Gastroesophageal sphincter (tissue), 4 donors: ENCODE data around the gene WDR5. TPM values are rescaled to one million over a fixed set of nuclear protein-coding genes. Genes with fewer than 3 reads are reported as not detected.
A peak's percentile ranks its signal among the peaks of the same experiment; 100 is the strongest.

Experiments
- ATAC-seq: fragments of 150-250 bp; one replicate; pipeline ENCODE4 v1.9.1; 2016; ENCODE audit warnings: mild to moderate bottlenecking, moderate library complexity
- H3K27ac ChIP-seq, 4 donors: fragments of 200-600 bp; sonication (generic) in 3 of 4; 1 replicate in 3 of 4; 2 replicates in 1 of 4; pipeline ENCODE4 v1.5.1; 2016 to 2019
- H3K27me3 ChIP-seq: fragments of 200-600 bp; sonication (generic); one replicate; pipeline ENCODE4 v1.5.1; 2019
- H3K36me3 ChIP-seq, 2 donors: fragments of 200-600 bp; sonication (generic); one replicate each; pipeline ENCODE4 v1.5.1; 2019; ENCODE audit warnings: control low read depth in 1 of 2
- H3K4me1 ChIP-seq, 3 donors: fragments of 200-600 bp; sonication (generic); 1 replicate in 2 of 3; 2 replicates in 1 of 3; pipeline ENCODE4 v1.5.1; 2016 to 2019; ENCODE audit warnings: control low read depth in 2 of 3
- H3K4me3 ChIP-seq, 2 donors: fragments of 200-600 bp; sonication (generic); one replicate each; pipeline ENCODE4 v1.5.1; 2019; ENCODE audit warnings: mild to moderate bottlenecking in 1 of 2, moderate library complexity in 1 of 2
- H3K9me3 ChIP-seq, 3 donors: fragments of 200-600 bp; sonication (generic); one replicate each; pipeline ENCODE4 v1.5.1; 2017 to 2019; ENCODE audit warnings: control low read depth in 2 of 3
- CTCF ChIP-seq, 4 experiments: fragments of 200-600 bp in 2 of 4; fragments of 450-650 bp in 2 of 4; sonication (generic) in 1 of 4; IDR thresholded peaks; one replicate each; pipeline ENCODE4 v1.5.1; 2017 to 2019; ENCODE audit warnings: antibody characterized with exemption in 4 of 4, mild to moderate bottlenecking in 2 of 4, moderate library complexity in 2 of 4
- EP300 ChIP-seq: sonication (generic); formaldehyde crosslinking; IDR thresholded peaks from one replicate; pipeline ENCODE4 v1.6.1; 2017; ENCODE audit warnings: antibody characterized with exemption, mild to moderate bottlenecking
- POLR2A ChIP-seq, 2 donors: fragments of 450-650 bp; IDR thresholded peaks; one replicate each; pipeline ENCODE4 v1.6.1; 2017; ENCODE audit warnings: antibody characterized with exemption in 2 of 2, mild to moderate bottlenecking in 2 of 2, moderate library complexity in 1 of 2
- POLR2AphosphoS5 ChIP-seq: sonication (generic); formaldehyde crosslinking; IDR thresholded peaks from one replicate; pipeline ENCODE4 v1.6.1; 2017; ENCODE audit warnings: antibody characterized with exemption
- WGBS, 2 donors: methylation state at CpG; one replicate each; pipeline ENCODE4 v1.1.5; 2018; ENCODE audit warnings: low coverage in 1 of 2; 5-methylcytosine and 5-hydroxymethylcytosine counted together
- small RNA-seq, 4 donors: library from RNA; depleted of rRNA; stranded (forward); fragments of <200 nt; gene quantifications; one replicate each; pipeline ENCODE3, GENCODE V24; 2016
- total RNA-seq, 4 donors: library from RNA; depleted of rRNA; stranded (reverse); fragments of >200 nt; gene quantifications; one replicate each; pipeline ENCODE4 v1.1.0, GENCODE V29; 2016

WDR5 gene
- total RNA-seq, 4 donors from 2014 or later: 16.4 to 30.2 (median 24.8) TPM

- peaks cover 0 to 64% (median 10%) of the 10 kb centered on the region in 3 donors for H3K4me1 ChIP-seq
- no peaks in the 10 kb centered on the region for H3K27me3 ChIP-seq
- TF ChIP-seq POLR2A (IDR thresholded peaks at IDR 0.05) (no peak), EP300 (no peak), POLR2AphosphoS5 (no peak), CTCF (IDR thresholded peaks at IDR 0.05) (no peak)
- ATAC-seq: no peak
- H3K36me3 ChIP-seq: no peaks in the 10 kb centered on the region
- H3K27ac ChIP-seq: peak overlapping the region in 1 of 4 donors; percentile 78
- no peak overlapping the region for H3K4me3 ChIP-seq
- peaks cover 0 to 10% (median 0%) of the 10 kb centered on the region in 3 donors for H3K9me3 ChIP-seq
- 97 to 98% methylated on average over 6 to 15 of the region's 20 CpGs for WGBS, 2 donors
These were observed 73.3 kb downstream of the WDR5 start for GRCh38 chr9:134208981-134209725.

Small RNA genes lying within 50 kb of the gene (small RNA-seq; reads per million reads assigned to genes)
- 0.13 to 2.7 (median 1.2) reads per million in 4 donors for gene RNU6ATAC

Other genes with a start within 250 kb of the WDR5 start
- 10 to 100 TPM in 1 of 4 donors, 1 to 10 TPM in 3; 7.7 to 16.8 (median 8.9) TPM for gene VAV2, start 143.8 kb upstream of the WDR5 start, total RNA-seq
- gene BRD3OS, start 110.6 kb upstream of the WDR5 start, total RNA-seq: 10 to 100 TPM; 15.3 to 39.0 (median 21.7) TPM
- gene BRD3, start 68.1 kb upstream of the WDR5 start, total RNA-seq: 10 to 100 TPM; 22.2 to 38.9 (median 27.2) TPM
- not detected for gene RNU6ATAC, start 28.5 kb downstream of the WDR5 start, total RNA-seq
- gene RXRA, start 190.4 kb downstream of the WDR5 start, total RNA-seq: 10 to 100 TPM; 45.1 to 78.9 (median 55.3) TPM